Activated CD4-positive, alpha-beta T cell treated with anti-CD3 and anti-CD28 coated beads, Interleukin-10, Interleukin-2, amounts not matched to agents 100 ng/mL and 50 ng/mL, durations not matched to agents 16 hours and 8 hours (primary cell): ENCODE measurements around the gene GPR22.

Experiments
- DNase-seq: peaks from one replicate; pipeline ENCODE4 v3.0.0-alpha.2; 2020

GPR22 gene

GRCh38 chr7:107479303-107479702 lies 9.4 kb downstream of the GPR22 start:
- DNase-seq = no peak

- no peak for DNase-seq
Measured at GRCh38 chr7:107480932-107481331, 11.1 kb downstream of the GPR22 start.

GRCh38 chr7:107482571-107482970 lies 12.7 kb downstream of the GPR22 start:
- no peak for DNase-seq

- peak; percentile 21 for DNase-seq
Measured at GRCh38 chr7:107486041-107486440, 16.2 kb downstream of the GPR22 start.

GRCh38 chr7:107492875-107493274 lies 23.0 kb downstream of the GPR22 start:
- DNase-seq = no peak

GRCh38 chr7:107494315-107494751 lies 24.5 kb downstream of the GPR22 start:
- no peak for DNase-seq

- DNase-seq = no peak
Measured at GRCh38 chr7:107494884-107495283, 25.0 kb downstream of the GPR22 start.

- DNase-seq = no peak
Measured at GRCh38 chr7:107495516-107495915, 25.7 kb downstream of the GPR22 start.

GRCh38 chr7:107499731-107500130 lies 29.9 kb downstream of the GPR22 start:
- DNase-seq = no peak

- peak; percentile 37 for DNase-seq
Measured at GRCh38 chr7:107501593-107501992, 31.7 kb downstream of the GPR22 start.

GRCh38 chr7:107502154-107502553 lies 32.3 kb downstream of the GPR22 start:
- DNase-seq = no peak

- DNase-seq = no peak
Measured at GRCh38 chr7:107502797-107503196, 32.9 kb downstream of the GPR22 start.

GRCh38 chr7:107503687-107504086 lies 33.8 kb downstream of the GPR22 start:
- no peak for DNase-seq

GRCh38 chr7:107505362-107505761 lies 35.5 kb downstream of the GPR22 start:
- no peak for DNase-seq

- peak; percentile 16 for DNase-seq
Measured at GRCh38 chr7:107505997-107506673, 36.3 kb downstream of the GPR22 start.

- DNase-seq = no peak
Measured at GRCh38 chr7:107506674-107507339, 37.0 kb downstream of the GPR22 start.
